Epithelial cell of esophagus (primary cell): ENCODE measurements around the gene ZCCHC10.

ENCODE experiments used
- DNase-seq: peaks from one replicate; pipeline ENCODE4 v3.0.0; 2010; ENCODE audit warnings: low read depth
- H3K4me3 ChIP-seq: 2 replicates; pipeline ENCODE4 v1.5.1; 2011; ENCODE audit warnings: mild to moderate bottlenecking, low read length, control low read depth
- CTCF ChIP-seq: IDR thresholded peaks from 2 replicates; pipeline ENCODE4 v1.5.1; 2011; ENCODE audit warnings: low read depth, mild to moderate bottlenecking, low read length, control low read depth, inconsistent platforms; ENCODE audit not compliant: insufficient read depth; ENCODE audit errors: missing control alignments

ZCCHC10 gene

DNA sequence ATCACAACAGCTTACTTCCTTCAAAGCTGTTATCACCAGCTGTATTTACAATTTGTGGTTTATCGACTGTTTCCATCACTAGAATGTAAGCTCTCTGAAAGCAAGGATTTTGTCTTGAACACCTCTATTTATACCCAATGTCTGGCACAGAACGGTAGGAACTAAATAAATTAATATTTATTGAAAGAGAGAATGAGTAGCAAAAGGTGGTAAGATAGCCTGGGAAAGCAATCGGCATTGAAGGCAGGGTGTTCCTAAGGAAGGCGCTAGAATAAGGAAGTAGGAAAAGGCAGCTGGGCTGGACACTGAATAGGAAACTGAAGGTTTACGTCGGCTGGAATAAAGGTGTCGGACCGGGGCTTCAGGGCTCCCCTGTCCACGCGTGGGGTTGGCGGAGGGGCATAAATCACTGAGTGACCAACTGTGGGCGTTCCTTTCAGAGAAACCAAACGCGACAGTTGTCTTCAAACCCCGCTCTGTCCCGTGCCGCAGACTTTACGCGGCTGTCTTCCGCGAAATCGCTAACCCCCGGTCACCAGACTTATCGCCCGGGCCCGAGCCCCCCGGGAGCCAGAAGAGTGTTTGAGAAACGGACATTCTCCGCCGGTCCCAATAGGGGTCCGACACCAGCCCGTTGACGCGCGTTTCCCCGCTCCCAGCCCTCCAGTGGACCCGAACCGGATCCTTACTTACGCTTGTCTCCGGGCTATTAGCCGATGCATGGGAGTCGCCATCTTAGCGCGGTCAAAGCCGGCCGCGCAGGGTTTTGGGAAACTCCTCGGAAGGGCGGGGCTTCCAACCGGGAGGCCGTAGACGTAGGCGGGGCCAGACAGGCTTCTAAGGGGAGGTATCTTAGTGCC is at the start of gene ZCCHC10:
Gene ZCCHC10 (minus strand): TSS at position 746 of the 860 bp plus-strand sequence. CDS start 12 bp downstream, at position 734.
- peak; percentile 93 for DNase-seq
- peak within 1 kb of the TSS; percentile 95 for H3K4me3 ChIP-seq
- no peak for TF ChIP-seq CTCF

DNA sequence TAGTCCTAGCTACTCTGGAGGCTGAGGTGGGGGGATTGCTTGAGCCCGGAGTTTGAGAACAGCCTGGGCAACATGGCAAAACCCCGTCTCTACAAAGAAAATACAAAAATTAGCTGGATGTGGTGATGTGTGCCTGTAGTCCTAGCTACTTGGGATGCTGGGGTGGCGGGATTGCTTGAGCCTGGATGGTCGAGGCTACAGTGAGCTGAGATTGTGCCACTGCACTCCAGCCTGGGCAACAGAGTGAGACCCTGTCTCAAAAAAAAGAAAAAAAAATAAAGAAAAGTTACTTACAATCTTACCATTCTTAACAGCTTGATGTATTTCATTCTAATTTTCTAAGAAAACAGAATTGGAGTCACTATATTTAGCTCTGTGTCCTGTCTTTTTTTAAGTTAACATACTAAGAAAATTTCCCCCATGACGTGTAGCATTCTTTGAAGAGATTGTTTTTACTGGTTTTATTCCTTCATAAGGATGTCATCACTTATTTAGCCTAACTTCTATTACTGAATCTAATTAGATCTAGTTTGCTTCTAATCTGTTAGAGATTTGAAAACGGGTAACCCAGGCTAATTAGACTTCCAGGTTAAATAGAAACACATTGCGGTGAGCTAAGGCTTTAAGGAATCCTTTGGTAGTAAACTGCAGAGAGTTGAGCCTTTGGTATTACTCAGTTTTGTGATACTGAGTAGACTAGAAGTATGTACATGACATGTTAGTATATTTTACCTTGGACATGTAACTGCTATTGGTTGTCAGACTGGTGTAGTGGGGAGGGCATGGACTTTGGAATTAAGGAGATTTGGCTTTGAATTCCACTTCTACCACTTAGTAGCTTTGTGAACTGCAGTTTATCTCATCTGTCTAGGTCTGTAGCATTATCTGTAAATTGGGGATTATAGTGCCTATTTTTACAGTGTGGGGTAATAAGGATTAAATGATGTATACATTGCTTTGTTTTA is 49.5 kb upstream of the ZCCHC10 start:
- no peak for TF ChIP-seq CTCF
- no peak for DNase-seq
- H3K4me3 ChIP-seq: no peak overlapping the region

- peak; percentile 27 for DNase-seq
- TF ChIP-seq CTCF: no peak
- H3K4me3 ChIP-seq: no peak overlapping the region
Measured at GRCh38 chr5:133072021-133072420, 45.7 kb upstream of the ZCCHC10 start.

- no peak for DNase-seq
- TF ChIP-seq CTCF: no peak
- no peak overlapping the region for H3K4me3 ChIP-seq
Measured at GRCh38 chr5:133066045-133066444, 39.7 kb upstream of the ZCCHC10 start.

DNA sequence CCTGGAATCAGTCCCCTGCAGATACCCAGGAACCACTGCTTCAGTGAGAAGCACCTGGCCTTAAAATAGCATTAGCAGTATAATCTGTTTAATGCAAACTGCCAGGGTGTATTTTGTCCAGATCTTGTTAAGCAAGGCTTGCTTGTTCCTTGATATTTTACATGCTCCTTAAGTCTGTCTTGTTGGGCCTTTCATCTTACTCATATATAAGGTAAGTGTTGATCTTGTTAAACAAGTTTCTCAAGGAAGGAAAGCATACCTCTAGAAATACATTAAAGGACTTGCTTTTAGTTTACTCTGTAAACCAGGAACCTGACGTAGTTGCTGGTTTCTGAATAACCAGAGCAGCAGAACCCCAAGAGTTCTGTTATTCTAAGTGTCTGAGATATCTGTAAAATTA is 39.1 kb upstream of the ZCCHC10 start:
- no peak for TF ChIP-seq CTCF
- H3K4me3 ChIP-seq: no peak overlapping the region
- peak; percentile 76 for DNase-seq

- TF ChIP-seq CTCF: no peak
- H3K4me3 ChIP-seq: no peak overlapping the region
- DNase-seq: peak; percentile 63
Measured at GRCh38 chr5:133063965-133064364, 37.6 kb upstream of the ZCCHC10 start.
